NAMALWA (cell line): ENCODE measurements around the gene CTU1.

ENCODE experiments used
- DNase-seq: peaks from one replicate; pipeline ENCODE4 v3.0.0-alpha.2; 2015; ENCODE audit warnings: low spot score

Gene CTU1

GRCh38 chr19:51102991-51103390 lies 5.2 kb downstream of the CTU1 start:
- DNase-seq = no peak

- DNase-seq = no peak
Measured at GRCh38 chr19:51101171-51101865, 6.9 kb downstream of the CTU1 start.

- no peak for DNase-seq
Measured at GRCh38 chr19:51100601-51101000, 7.6 kb downstream of the CTU1 start.

- DNase-seq = no peak
Measured at GRCh38 chr19:51099047-51099382, 9.2 kb downstream of the CTU1 start.

- DNase-seq = no peak
Measured at GRCh38 chr19:51098365-51099046, 9.7 kb downstream of the CTU1 start.

GRCh38 chr19:51097796-51098195 lies 10.4 kb downstream of the CTU1 start:
- DNase-seq = no peak

GRCh38 chr19:51097166-51097738 lies 11.0 kb downstream of the CTU1 start:
- peak; percentile 61 for DNase-seq

- peak; percentile 49 for DNase-seq
Measured at GRCh38 chr19:51096473-51097165, 11.6 kb downstream of the CTU1 start.

GRCh38 chr19:51094696-51095279 lies 13.4 kb downstream of the CTU1 start:
- DNase-seq = peak; percentile 56

- no peak for DNase-seq
Measured at GRCh38 chr19:51093510-51094345, 14.5 kb downstream of the CTU1 start.

GRCh38 chr19:51093101-51093500 lies 15.1 kb downstream of the CTU1 start:
- DNase-seq = no peak

- DNase-seq = no peak
Measured at GRCh38 chr19:51091895-51092873, 16.0 kb downstream of the CTU1 start.

GRCh38 chr19:51091126-51091525 lies 17.1 kb downstream of the CTU1 start:
- no peak for DNase-seq

GRCh38 chr19:51090471-51090870 lies 17.7 kb downstream of the CTU1 start:
- no peak for DNase-seq

GRCh38 chr19:51089786-51090185 lies 18.4 kb downstream of the CTU1 start:
- no peak for DNase-seq

- DNase-seq = no peak
Measured at GRCh38 chr19:51086153-51086850, 21.9 kb downstream of the CTU1 start.

GRCh38 chr19:51084505-51084904 lies 23.7 kb downstream of the CTU1 start:
- DNase-seq = no peak

GRCh38 chr19:51083783-51084182 lies 24.4 kb downstream of the CTU1 start:
- no peak for DNase-seq

GRCh38 chr19:51083181-51083580 lies 25.0 kb downstream of the CTU1 start:
- DNase-seq = no peak

- DNase-seq = no peak
Measured at GRCh38 chr19:51082611-51083010, 25.6 kb downstream of the CTU1 start, which contains the start of gene KLK14. Gene KLK14, minus strand, starts transcription at chr19:51082887. Its CDS starts 273 bp downstream, at chr19:51082614.
